ENCODE data around the gene TBCC. TPM values are rescaled to one million over a fixed set of nuclear protein-coding genes. Genes with fewer than 3 reads are reported as not detected.
"Not testable (repeated sequence)": the region's sequence is repeated elsewhere in the genome, so short reads cannot be mapped to it uniquely, and the experiment has no call there.

Gene TBCC
- total RNA-seq, 4 donors from 2014 or later = 16.4 to 30.7 (median 22.0) TPM

DNA sequence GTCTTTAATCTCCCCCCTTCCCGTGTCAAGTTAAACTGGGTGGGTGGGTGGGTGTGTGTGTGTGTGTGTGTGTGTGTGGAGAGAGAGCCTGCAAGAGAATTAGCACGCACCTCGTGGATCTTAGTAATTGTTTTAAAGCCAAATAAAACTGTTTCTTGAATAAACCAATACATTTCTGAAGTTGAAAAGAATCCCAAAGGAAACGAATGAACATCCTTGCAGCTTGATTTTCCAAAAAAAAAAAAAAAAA, 35.6 kb upstream of the TBCC start:
- DNase-seq (ENCODE audit: low spot score) (no peak), ATAC-seq (ENCODE audit: low FRiP score) (no peak)
- TF ChIP-seq CTCF (IDR thresholded peaks at IDR 0.05) = no peak

- no peak for TF ChIP-seq CTCF (IDR thresholded peaks at IDR 0.05)
- DNase-seq (ENCODE audit: low spot score) = no peak
- no peak for ATAC-seq (ENCODE audit: low FRiP score)
Observed at GRCh38 chr6:42779521-42779920, 33.6 kb upstream of the TBCC start.

GRCh38 chr6:42778122-42778521, 32.2 kb upstream of the TBCC start:
- ATAC-seq (ENCODE audit: low FRiP score) = no peak
- no peak for TF ChIP-seq CTCF (IDR thresholded peaks at IDR 0.05)
- DNase-seq (ENCODE audit: low spot score) = no peak

DNA sequence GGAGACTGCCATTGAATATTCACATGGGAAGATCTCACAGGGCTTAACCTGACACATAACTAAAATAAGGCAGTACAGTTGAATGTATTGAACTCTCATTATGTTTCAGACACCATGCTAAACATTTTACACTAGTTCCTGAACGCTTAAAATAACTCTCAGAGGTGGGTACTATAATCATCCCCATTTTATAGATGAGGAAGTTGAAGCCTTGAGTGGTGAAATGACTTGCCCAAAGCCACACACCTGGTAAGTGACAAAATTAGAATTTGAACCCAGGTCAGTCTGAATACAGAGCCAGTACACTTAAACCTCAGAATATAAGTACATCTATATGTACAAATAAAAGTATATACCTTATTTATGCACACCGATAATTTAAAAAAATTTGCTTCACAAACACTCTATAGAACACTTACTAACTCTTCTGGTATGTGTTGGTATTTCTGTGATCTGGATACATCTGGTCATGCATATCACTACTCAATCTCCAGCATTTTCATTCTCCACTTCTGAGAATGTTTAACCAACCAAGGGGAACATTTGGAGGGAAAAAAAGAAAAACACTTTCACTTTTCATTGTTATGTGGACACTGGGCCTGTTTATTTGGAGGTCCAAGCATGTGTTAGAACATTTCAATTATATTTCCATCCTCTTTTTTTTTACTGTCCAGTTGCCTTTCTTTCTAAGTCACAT, 31.4 kb upstream of the TBCC start:
- TF ChIP-seq CTCF (IDR thresholded peaks at IDR 0.05) = no peak
- ATAC-seq (ENCODE audit: low FRiP score) = no peak

DNA sequence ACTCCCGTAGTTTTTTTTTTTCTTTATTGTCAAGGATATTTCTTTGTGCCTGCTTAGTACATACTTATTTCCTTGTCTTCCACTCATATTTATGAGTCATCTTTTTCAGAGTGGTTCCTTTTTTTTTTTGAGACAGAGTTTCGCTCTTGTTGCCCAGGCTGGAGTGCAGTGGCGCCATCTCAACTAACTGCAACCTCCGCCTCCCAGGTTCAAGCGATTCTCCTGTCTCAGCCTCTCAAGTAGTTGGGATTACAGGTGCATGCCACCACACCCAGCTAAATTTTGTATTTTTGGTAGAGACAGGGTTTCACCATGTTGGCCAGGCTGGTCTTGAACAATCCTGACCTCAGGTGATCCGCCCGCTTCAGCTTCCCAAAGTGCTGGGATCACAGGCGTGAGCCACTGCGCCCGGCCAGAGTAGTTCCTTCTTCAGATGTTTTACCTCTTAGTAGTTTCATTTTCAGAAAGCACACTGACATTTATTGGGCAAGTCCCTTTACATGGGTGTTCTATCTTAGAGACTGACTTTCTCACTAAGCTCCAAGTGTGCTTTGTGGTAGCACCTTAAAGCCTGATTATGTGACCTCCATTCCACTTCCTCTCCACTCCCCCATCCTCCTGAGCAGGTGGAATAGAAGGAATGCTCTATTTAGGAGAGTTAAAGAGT, 29.1 kb upstream of the TBCC start:
- DNase-seq (ENCODE audit: low spot score); ATAC-seq (ENCODE audit: low FRiP score): not testable (repeated sequence)

More for the DNA sequence above, 31.4 kb upstream of the TBCC start:
- no peak for DNase-seq (ENCODE audit: low spot score)

DNA sequence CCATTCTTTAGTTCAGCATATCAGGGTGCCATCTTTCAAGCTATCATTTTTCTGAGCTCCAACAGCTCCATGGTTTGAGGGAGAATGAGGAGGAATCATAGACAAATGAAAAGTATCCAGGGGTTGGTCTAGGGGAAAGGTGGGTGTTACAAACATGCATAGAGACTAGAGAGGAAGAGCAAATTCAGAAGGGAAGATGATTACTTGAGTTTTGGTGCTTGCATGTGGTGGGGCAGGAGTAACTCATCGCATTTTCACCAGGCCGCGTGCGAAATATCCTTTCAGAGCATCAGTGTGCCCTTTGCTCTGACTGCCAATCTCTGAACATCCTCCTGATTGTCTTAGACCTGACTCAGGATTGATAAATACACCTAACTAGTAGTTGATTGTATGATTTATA, 28.3 kb upstream of the TBCC start:
- ATAC-seq (ENCODE audit: low FRiP score) = no peak
- no peak for DNase-seq (ENCODE audit: low spot score)
- no peak for TF ChIP-seq CTCF (IDR thresholded peaks at IDR 0.05)

- DNase-seq (ENCODE audit: low spot score) = no peak
- no peak for ATAC-seq (ENCODE audit: low FRiP score)
- TF ChIP-seq CTCF (IDR thresholded peaks at IDR 0.05) = no peak
Observed at GRCh38 chr6:42771741-42772100, 25.8 kb upstream of the TBCC start.
